ENCODE data around the gene COL11A2.
"Not testable (repeated sequence)": the region's sequence is repeated elsewhere in the genome, so short reads cannot be mapped to it uniquely, and the experiment has no call there.

The COL11A2 gene

GRCh38 chr6:33160728-33161344 is 31.4 kb downstream of the COL11A2 start:
- H3K4me3 ChIP-seq (ENCODE audit: low read depth, low read length) = no peak overlapping the region

- H3K4me3 ChIP-seq (ENCODE audit: low read depth, low read length) = no peak overlapping the region
Measured at GRCh38 chr6:33160096-33160495, 32.2 kb downstream of the COL11A2 start.

GRCh38 chr6:33156964-33157363 is 35.3 kb downstream of the COL11A2 start:
- no peak overlapping the region for H3K4me3 ChIP-seq (ENCODE audit: low read depth, low read length)

GRCh38 chr6:33156561-33156960 is 35.7 kb downstream of the COL11A2 start:
- H3K4me3 ChIP-seq (ENCODE audit: low read depth, low read length) = no peak overlapping the region

DNA sequence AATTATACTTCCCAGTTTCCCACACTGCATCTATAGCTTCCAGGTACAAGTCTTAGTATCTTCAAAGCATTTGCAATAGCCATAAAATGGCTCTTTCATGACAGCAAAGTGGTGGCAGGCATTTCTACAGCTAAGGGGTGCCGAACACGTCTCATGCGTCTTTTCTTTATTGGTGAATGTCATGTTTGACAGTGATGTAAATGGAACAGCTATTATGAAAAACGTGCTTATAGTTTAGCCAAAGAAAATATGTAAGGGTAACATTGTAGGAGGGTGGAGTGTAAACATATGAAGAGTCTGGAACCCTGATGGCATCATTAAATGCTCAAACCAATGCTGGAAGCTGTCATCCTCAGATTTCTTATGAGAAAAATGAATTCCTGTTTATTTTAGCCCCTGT is 37.9 kb downstream of the COL11A2 start:
- no peak overlapping the region for H3K4me3 ChIP-seq (ENCODE audit: low read depth, low read length)

GRCh38 chr6:33151050-33151449 is 41.2 kb downstream of the COL11A2 start:
- H3K4me3 ChIP-seq (ENCODE audit: low read depth, low read length) = no peak overlapping the region

GRCh38 chr6:33150560-33150959 is 41.7 kb downstream of the COL11A2 start:
- H3K4me3 ChIP-seq (ENCODE audit: low read depth, low read length) = not testable (repeated sequence)

DNA sequence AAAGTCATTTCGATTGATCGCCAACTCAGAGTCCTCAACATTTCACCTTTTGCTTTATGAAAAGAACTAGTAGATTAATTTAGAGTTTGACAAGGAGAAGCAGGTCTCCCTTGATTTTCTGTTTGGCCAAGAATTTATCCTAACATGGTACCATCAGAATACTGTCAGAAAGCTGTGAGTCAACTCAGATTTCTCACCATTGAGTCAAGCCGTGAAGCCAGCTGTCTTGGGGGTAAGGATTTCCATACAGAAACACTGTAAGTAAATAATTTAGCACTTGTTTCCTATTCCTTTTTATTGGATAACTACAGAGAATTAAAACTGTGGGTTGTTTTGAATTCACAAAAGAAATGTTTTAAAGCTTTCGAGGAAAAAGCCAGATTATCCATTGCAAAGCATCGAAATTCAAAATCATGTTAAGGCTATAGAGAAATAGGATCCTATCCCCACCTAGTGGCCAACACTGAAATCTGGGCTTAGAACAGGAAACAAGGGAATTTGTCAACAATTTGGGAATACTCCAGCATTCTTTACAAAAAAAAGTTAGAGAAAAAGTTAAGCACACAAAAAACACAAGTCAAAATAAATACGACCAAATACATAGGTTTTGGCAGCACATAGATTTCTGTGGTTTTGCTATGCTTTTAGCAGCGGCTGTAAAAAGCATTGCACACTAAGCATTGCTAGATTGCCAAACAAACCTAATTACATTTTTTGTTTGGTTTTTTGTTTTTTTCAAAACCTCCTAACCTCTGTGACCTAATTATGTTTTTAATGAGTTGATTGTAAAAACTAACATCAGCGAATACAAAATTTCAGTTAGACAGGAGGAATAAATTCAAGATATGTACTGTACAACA is 44.2 kb downstream of the COL11A2 start:
- H3K4me3 ChIP-seq (ENCODE audit: low read depth, low read length) = no peak overlapping the region

- no peak overlapping the region for H3K4me3 ChIP-seq (ENCODE audit: low read depth, low read length)
Measured at GRCh38 chr6:33144373-33144772, 47.9 kb downstream of the COL11A2 start.

- H3K4me3 ChIP-seq (ENCODE audit: low read depth, low read length) = no peak overlapping the region
Measured at GRCh38 chr6:33143113-33143770, 49.0 kb downstream of the COL11A2 start.

- no peak overlapping the region for H3K4me3 ChIP-seq (ENCODE audit: low read depth, low read length)
Measured at GRCh38 chr6:33142501-33143070, 49.7 kb downstream of the COL11A2 start.

DNA sequence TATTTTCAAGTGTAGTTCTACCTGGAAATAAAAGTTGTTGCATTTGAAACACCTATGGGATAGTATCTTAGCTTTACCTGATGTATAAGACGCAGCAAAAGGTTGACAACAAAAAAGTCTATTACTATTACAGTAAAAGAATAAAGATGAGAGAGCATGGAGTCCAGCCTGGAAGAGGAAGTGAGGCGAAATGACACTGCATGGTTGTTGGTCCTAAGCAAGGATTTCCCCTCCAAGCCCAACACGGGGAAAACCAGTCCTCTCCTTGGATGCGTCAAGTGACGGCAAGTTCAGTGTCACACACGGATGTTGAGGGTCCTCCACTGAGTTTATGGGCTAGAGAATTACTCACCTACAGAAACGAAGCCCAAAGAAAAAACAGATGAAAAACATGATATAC is 51.7 kb downstream of the COL11A2 start:
- no peak overlapping the region for H3K4me3 ChIP-seq (ENCODE audit: low read depth, low read length)

GRCh38 chr6:33139596-33140206 is 52.6 kb downstream of the COL11A2 start:
- H3K4me3 ChIP-seq (ENCODE audit: low read depth, low read length) = no peak overlapping the region

DNA sequence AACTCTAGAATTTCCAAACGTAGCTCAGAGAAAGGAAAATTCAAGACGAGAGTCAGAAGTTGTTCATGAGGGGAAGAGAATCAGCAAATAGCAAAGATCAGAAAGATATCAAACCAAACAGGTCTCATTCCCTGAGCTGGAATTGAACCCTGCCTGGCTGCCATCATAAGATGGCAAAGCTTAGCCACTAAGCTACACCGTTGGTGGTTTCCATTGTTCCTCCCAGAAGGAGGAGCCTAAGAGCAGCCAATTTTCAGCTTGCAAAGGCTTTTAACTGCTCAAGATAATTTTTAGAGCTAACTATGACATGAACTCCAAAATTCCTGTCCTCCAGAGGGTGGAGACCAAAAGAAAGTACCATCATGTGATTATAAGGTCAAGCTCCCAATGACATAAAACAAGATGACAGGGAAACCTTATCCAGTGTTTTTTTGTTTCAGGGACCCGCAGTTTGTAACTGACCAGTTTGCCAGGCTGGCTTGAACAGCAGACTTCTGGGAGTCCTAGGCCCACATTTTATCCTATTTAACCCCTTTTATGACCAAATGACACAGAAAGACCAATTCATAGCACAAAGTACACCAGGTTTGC is 55.9 kb downstream of the COL11A2 start:
- no peak overlapping the region for H3K4me3 ChIP-seq (ENCODE audit: low read depth, low read length)

DNA sequence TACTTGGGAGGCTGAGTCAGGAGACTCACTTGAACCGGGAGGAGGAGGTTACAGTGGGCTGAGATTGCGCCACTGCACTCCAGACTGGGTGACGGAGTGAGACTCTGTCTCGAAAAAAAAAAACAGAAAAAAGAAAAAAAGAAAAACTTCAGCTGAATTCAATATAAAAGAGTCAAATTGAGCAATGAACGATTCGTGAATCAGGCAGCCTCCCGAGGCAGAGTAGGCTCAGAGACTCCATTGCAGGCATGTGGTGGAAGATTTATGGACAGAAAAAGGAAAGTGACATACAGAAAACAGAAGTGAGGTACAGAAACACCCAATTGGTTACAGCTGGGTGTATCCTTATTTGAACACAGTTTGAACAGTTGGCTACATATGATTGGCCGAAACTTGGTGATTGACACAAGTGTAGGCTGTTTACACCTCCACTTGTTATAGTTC is 60.2 kb downstream of the COL11A2 start:
- H3K4me3 ChIP-seq (ENCODE audit: low read depth, low read length) = no peak overlapping the region

DNA sequence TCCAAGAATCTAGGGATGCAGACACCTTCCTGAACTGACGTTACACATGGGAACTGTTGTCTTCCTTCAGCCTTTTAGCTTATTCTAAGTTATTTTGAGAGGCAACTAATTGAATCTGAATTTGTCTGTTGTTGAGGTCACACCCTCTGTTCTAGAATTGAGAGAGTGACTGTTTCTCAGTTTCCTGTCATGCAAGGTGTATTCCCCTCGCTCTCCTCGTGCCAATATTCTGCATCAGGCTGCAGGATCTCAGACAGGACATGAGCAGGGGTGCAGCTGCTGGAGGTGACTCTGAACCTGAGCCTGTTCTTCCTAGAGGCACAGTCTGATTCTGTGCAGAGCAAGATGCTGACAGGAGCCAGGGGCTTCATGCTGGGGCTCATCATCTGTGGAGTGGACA is 63.9 kb downstream of the COL11A2 start:
- no peak overlapping the region for H3K4me3 ChIP-seq (ENCODE audit: low read depth, low read length)

DNA sequence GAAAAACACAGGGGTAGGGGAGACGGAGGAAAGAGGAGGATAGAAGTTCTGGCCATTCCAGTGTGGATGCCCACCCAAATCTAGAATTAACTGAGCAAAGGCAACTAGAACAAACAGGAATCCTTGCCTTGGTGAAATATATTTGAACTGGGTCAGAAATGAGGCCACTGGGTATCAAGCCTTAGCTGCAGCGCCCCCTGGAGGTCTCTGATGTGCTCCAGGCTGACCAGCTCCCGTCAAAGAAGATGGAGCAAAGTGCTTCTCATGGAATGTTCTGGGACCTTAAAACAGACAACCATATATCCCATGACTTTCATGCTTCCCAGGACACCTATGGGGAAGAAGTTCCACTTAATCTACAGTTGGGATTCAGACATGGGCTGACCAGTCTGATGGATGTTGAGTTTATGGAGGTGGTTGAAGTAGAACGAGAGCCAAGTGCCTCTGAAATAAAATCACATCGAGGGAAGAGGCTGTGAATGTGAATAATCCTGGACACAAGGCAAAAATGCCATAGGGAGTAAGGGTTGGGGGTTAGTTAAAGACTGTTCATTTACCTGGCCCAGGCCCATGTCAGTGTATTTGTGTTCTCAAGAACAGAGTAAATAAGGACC is 66.1 kb downstream of the COL11A2 start:
- no peak overlapping the region for H3K4me3 ChIP-seq (ENCODE audit: low read depth, low read length)

GRCh38 chr6:33124947-33125346 is 67.3 kb downstream of the COL11A2 start:
- H3K4me3 ChIP-seq (ENCODE audit: low read depth, low read length) = no peak overlapping the region

DNA sequence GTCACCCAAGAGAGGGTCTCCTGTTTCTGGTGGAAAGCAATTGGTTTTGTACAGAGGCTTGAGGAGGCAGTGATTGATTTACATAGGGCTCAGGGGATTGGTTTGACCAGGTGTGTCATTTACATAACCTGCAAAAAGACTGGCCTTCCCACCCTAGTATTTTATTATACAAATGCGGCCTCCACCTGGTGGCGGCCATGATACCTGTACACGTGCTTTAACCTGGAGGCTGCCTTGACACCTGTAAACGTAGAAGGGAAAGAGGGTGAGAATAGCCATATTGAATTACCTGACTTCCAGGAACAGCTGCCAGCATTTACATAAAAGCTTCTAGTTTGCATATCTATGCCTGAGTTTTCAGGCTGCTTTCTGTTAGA is 67.8 kb downstream of the COL11A2 start:
- H3K4me3 ChIP-seq (ENCODE audit: low read depth, low read length) = no peak overlapping the region

DNA sequence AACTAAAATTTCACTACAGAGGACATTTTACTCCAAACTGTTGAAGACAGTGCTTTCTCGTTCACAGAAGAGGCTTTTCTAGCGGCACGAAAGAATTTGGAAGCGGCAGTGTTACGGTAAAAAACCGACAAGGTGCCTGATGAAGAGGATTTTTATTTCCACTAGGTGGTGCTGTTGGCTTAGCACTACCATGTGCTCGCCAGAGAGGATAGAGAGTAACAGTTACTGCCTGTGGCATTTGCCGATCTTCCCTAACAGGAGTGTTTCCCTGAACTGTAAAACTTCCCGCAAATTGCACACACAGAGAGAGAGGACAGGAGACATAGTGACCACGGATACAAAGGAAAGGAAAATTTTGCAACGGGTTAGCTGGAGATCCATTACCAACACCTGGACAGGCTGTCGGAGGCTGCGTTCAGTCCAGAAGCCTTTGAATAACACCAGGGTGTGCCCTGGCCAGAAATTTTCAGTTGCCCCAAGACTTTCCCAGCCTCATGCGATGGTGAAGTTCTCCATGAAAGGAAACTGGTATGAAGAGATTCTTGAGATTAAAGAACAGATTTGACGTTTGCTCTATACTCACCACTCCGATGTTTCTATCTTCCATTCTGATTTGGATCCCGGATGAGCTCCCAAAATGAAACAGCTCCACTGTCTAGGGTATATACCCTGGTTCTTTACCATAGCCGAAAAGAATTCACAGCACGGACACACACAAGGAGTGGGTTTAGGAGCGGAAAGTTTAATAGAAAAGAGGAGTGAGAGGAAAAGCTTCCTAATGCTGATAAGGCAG is 68.3 kb downstream of the COL11A2 start:
- H3K4me3 ChIP-seq (ENCODE audit: low read depth, low read length) = no peak overlapping the region

Data from iPS-11a (cell line).